ENCODE data around the gene C22orf15.

GRCh38 chr22:23777776-23778576, 15.2 kb downstream of the C22orf15 start:
- TF ChIP-seq CTCF (IDR thresholded peaks at IDR 0.05; ENCODE audit: insufficient read depth, low read depth, low read length) (no peak), EZH2 (IDR thresholded peaks at IDR 0.05; ENCODE audit: insufficient read depth, low read length) (no peak)
